Lung (tissue), 12 donors: ENCODE measurements around the gene LSM2. TPM values are rescaled to one million over a fixed set of nuclear protein-coding genes. Genes with fewer than 3 reads are reported as not detected.

Source experiments
- ATAC-seq: fragments of 200-7000 bp; cut with Tn5 transposase; one replicate; pipeline ENCODE4 v1.9.1; 2020; ENCODE audit warnings: moderate number of reproducible peaks; ENCODE audit not compliant: insufficient read depth, low FRiP score
- DNase-seq, 3 donors: peaks; one replicate each; pipeline ENCODE4 v3.0.0-alpha.2; 2013 to 2017
- H3K27ac ChIP-seq, 2 donors: one replicate each; pipeline ENCODE4 v1.5.1; 2013; ENCODE audit warnings: mild to moderate bottlenecking in 2 of 2, moderate library complexity in 2 of 2, control low read depth in 1 of 2, inconsistent platforms in 1 of 2, low read depth in 1 of 2, low read length in 1 of 2
- H3K27me3 ChIP-seq, 3 donors: one replicate each; pipeline ENCODE4 v1.5.1; 2013; ENCODE audit warnings: low read length in 2 of 3; ENCODE audit not compliant: control insufficient read depth in 3 of 3, insufficient read depth in 3 of 3
- H3K36me3 ChIP-seq, 4 donors: one replicate each; pipeline ENCODE4 v1.5.1; 2013; ENCODE audit warnings: low read length in 4 of 4, mild to moderate bottlenecking in 1 of 4, moderate library complexity in 1 of 4; ENCODE audit not compliant: control insufficient read depth in 4 of 4, insufficient read depth in 4 of 4
- H3K4me1 ChIP-seq, 5 donors: one replicate each; pipeline ENCODE4 v1.5.1; 2013; ENCODE audit warnings: low read length in 5 of 5, mild to moderate bottlenecking in 2 of 5, moderate library complexity in 1 of 5; ENCODE audit not compliant: control insufficient read depth in 5 of 5, insufficient read depth in 5 of 5
- H3K4me3 ChIP-seq: one replicate; pipeline ENCODE4 v1.5.1; 2013; ENCODE audit warnings: mild to moderate bottlenecking, control low read depth, moderate library complexity
- H3K9ac ChIP-seq, 2 donors: one replicate each; pipeline ENCODE4 v1.5.1; 2013; ENCODE audit warnings: low read length in 2 of 2, control low read depth in 1 of 2; ENCODE audit not compliant: insufficient read depth in 1 of 2
- H3K9me3 ChIP-seq, 4 donors: one replicate each; pipeline ENCODE4 v1.5.1; 2013; ENCODE audit warnings: low read length in 3 of 4, mild to moderate bottlenecking in 1 of 4, moderate library complexity in 1 of 4; ENCODE audit not compliant: control insufficient read depth in 4 of 4, insufficient read depth in 3 of 4
- CTCF ChIP-seq: IDR thresholded peaks from 2 replicates; pipeline ENCODE4 v1.5.1; 2012; ENCODE audit warnings: mild to moderate bottlenecking; ENCODE audit errors: control extremely low read depth, extremely low read depth
- WGBS, 2 donors: extraction: QIAGEN DNeasy Blood & Tissue Kit; methylation state at CpG; one replicate each; pipeline ENCODE4 v1.1.7; 2013; 5-methylcytosine and 5-hydroxymethylcytosine counted together
- polyA plus RNA-seq, 2 donors: library from polyadenylated mRNA; stranded (reverse); fragments of 200-250 nt; gene quantifications; one replicate each; pipeline ENCODE4 v1.2.1, GENCODE V29; 2013
- total RNA-seq, 2 donors: library from RNA; depleted of rRNA in 1 of 2; stranded (reverse); fragments of >200 nt in 1 of 2; gene quantifications; one replicate each; pipeline ENCODE4 v1.2.1, GENCODE V29; 2014 to 2021
- donor health status: control.
- donor health status: control.
- donor health status: Bipolar disorder and iron deficiency.
- donor health status: healthy.
- donor health status: DM: yes; HTN: yes; CAD: no.

Gene LSM2
- total and polyA plus RNA-seq, 4 donors, result 22.0 to 66.7 (median 45.7) TPM

GRCh38 chr6:31829633-31830283 is 23.0 kb upstream of the LSM2 start:
- peak overlapping the region; percentile 48 for H3K4me3 ChIP-seq
- DNase-seq, result peak in 2 of 3 donors; percentile 81 to 90
- H3K27me3 ChIP-seq, result no peaks in the 10 kb centered on the region
- peak; percentile 12 for TF ChIP-seq CTCF
- ATAC-seq, result no peak
- peak overlapping the region; percentile 8 to 78 for H3K9ac ChIP-seq
- H3K9me3 ChIP-seq, result no peaks in the 10 kb centered on the region
- 0 to 1% methylated on average over 15 of the region's 15 CpGs for WGBS, 2 donors
- peaks cover 0 to under 1% (median 0%) of the 10 kb centered on the region in 4 donors for H3K36me3 ChIP-seq
- peaks cover 0 to 23% (median 7%) of the 10 kb centered on the region in 5 donors for H3K4me1 ChIP-seq
- H3K27ac ChIP-seq, result peak overlapping the region in 1 of 2 donors; percentile 28

GRCh38 chr6:31827286-31828079 is 20.7 kb upstream of the LSM2 start, which contains the start of gene HSPA1B:
Gene HSPA1B (plus strand): TSS chr6:31827738. CDS start chr6:31827951, 213 bp downstream.
- Histone ChIP-seq H3K27ac (peak within 1 kb of the TSS; percentile 96 to 99), H3K4me1 (peaks cover 0 to 25% (median 7%) of the 10 kb centered on the region in 5 donors), H3K4me3 (peak within 1 kb of the TSS; percentile 79), H3K27me3 (no peaks in the 10 kb centered on the region), H3K9ac (peak within 1 kb of the TSS; percentile 52 to 79), H3K9me3 (no peaks in the 10 kb centered on the region), H3K36me3 (no peaks in the 10 kb centered on the region)
- ATAC-seq, result peak; percentile 92
- no peak for TF ChIP-seq CTCF
- peak; percentile 100 for DNase-seq
- 0 to 1% methylated on average over 46 to 52 of the region's 56 CpGs for WGBS, 2 donors

- Histone ChIP-seq H3K36me3 (no peaks in the 10 kb centered on the region), H3K9me3 (no peaks in the 10 kb centered on the region), H3K4me3 (peak overlapping the region; percentile 2), H3K27ac (peak overlapping the region; percentile 91 to 99), H3K27me3 (no peaks in the 10 kb centered on the region), H3K4me1 (peaks cover 0 to 28% (median 7%) of the 10 kb centered on the region in 5 donors), H3K9ac (peak overlapping the region; percentile 52 to 79)
- ATAC-seq, result peak; percentile 35
- DNase-seq, result peak in 2 of 3 donors; percentile 86 to 93
- 0 to 1% methylated on average over 13 of the region's 13 CpGs for WGBS, 2 donors
- TF ChIP-seq CTCF, result no peak
These were observed 20.1 kb upstream of the LSM2 start for GRCh38 chr6:31826793-31827285.
